HG03196 (cell line): ENCODE data around the gene TSGA10.

ENCODE experiments used
- ATAC-seq: cut with Tn5 transposase; IDR thresholded peaks from one replicate; pipeline ENCODE4 v1.9.1; 2021; ENCODE audit not compliant: unreplicated experiment

Gene TSGA10

DNA sequence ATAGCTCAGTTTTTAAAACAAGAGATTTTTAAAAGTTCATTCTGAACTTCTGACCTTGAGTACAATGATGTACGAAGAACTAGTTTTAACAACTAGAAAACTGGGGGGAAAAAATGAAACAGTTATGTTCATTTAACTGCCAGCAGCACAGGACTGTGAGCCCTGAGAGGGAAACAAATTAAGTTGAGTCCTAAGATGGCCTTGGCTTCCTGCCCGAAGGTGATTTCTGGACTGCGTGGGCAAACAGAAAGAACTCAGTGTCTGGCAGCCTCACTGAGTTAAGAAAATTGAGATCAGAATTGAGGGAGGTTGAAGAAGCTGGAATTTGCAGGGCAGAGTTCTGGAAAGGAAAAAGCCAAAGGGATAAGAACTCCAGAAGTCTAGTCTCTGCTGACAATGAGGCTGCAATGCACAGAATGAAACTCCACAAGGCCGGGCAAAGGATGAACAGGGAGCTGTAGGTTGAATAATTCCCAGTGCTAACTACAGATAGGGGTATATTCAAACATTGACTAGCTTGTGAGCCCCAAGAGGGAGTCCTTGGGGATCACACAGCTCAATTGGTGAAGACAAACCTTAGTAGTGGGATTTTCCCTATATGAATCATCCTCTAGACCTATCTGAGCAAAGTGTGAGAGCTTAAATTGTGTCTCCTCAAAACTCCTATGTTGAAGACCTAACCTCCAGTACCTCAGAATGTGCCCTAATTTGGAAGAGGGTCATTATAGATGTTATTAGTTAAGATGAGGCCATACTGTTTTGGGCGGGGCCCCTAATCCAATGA lies 205.6 kb downstream of the TSGA10 start:
- no peak for ATAC-seq

DNA sequence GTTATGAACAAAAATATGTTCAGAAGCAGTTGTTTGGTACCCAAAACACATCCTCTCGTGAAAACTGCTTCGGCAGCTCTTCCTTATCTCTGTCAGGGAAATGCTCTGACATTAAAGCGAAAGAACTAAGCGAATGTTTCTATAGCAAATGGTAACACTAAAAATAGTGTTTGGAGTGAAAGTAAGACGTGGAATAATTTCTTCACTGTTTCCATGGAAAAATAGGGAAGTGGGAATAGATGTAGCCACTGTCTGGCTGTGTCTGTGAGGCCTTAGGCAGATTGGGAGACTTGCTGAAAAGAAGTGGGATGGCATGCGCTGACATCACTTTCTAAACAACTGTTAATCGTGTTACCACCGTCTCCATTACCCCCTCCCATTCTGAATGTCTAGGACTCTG lies 207.2 kb downstream of the TSGA10 start:
- ATAC-seq = no peak
